ENCODE results near the gene UGT1A9. TPM values are rescaled to one million over a fixed set of nuclear protein-coding genes. Genes with fewer than 3 reads are reported as not detected.

UGT1A9 gene
- total and polyA plus RNA-seq, 2 of the 4 experiments (the other 2 are of a cell fraction), result not detected

- ChIA-PET CTCF (no interaction called here), POLR2A (ENCODE audit: unreplicated experiment) (no interaction called here)
- Histone ChIP-seq H3K79me1 (ENCODE audit: low read depth in 1 of 2, low read length in 2 of 2) (no peaks in the 10 kb centered on the region), H3K4me1 (ENCODE audit: control insufficient read depth, insufficient read depth, low read length) (no peaks in the 10 kb centered on the region), H2BK20ac (ENCODE audit: low read depth, low read length) (no peak overlapping the region), H3K9me1 (ENCODE audit: insufficient read depth, low read length) (no peaks in the 10 kb centered on the region), H3K27me3 (ENCODE audit: control insufficient read depth, insufficient read depth, low read length) (peaks cover 10% of the 10 kb centered on the region), H2AFZ (replicated peaks; ENCODE audit: low read length, poor library complexity) (no peak overlapping the region), H3K56ac (ENCODE audit: extremely low read depth, insufficient read depth, low read length) (no peak overlapping the region), H2BK5ac (ENCODE audit: low read depth, low read length, poor library complexity, severe bottlenecking) (no peak overlapping the region), H3K9ac (ENCODE audit: low read depth, low read length) (no peak overlapping the region), H4K91ac (ENCODE audit: insufficient read depth, low read depth, low read length) (no peak overlapping the region), H3K14ac (replicated peaks; ENCODE audit: low read depth, low read length) (no peak overlapping the region), H3K4me3 (ENCODE audit: insufficient read depth, low read depth, low read length) (no peak overlapping the region), H2BK15ac (ENCODE audit: low read depth, low read length) (no peak overlapping the region), H2AK9ac (replicated peaks; ENCODE audit: low read depth, low read length, poor library complexity) (no peak overlapping the region), H3K4me2 (ENCODE audit: low read depth, low read length) (no peak overlapping the region), H4K20me1 (ENCODE audit: insufficient read depth, low read length) (no peaks in the 10 kb centered on the region), H3K23ac (ENCODE audit: low read depth, low read length) (no peak overlapping the region), H3K18ac (ENCODE audit: low read depth, low read length) (no peak overlapping the region), H3K9me3 (ENCODE audit: control insufficient read depth, insufficient read depth, low read length) (no peaks in the 10 kb centered on the region), H3K27ac (ENCODE audit: insufficient read depth, low read length) (no peak overlapping the region), H3K36me3 (ENCODE audit: control insufficient read depth, insufficient read depth, low read length) (no peaks in the 10 kb centered on the region), H4K5ac (ENCODE audit: low read depth, low read length) (no peak overlapping the region), H4K8ac (ENCODE audit: low read depth in 2 of 2, low read length in 2 of 2) (no peak overlapping the region), H3K4ac (ENCODE audit: low read depth, low read length) (no peak overlapping the region), H2AK5ac (ENCODE audit: low read depth, low read length) (no peak overlapping the region), H2BK120ac (ENCODE audit: low read depth, low read length) (no peak overlapping the region)
- DNase-seq (no peak), ATAC-seq (ENCODE audit: low read depth) (no peak)
- intact Hi-C loops (cut with micrococcal nuclease) (no loop called here), dilution Hi-C loops (cut with HindIII; ENCODE audit: low sequenced_read_pairs, unreplicated experiment) (no loop called here), in situ Hi-C loops (cut with MboI; ENCODE audit: low sequenced_read_pairs) (no loop called here)
- BruUV-seq (replicated peaks), result no TSS peak
- WGBS, 2 experiments (ENCODE audit: extremely low coverage in 2 of 2, insufficient read length in 1 of 2), result no CpG with 5 or more reads among the region's 3 CpGs
- TF ChIP-seq CHD1 (IDR thresholded peaks at IDR 0.05; ENCODE audit: low read depth, low read length) (no peak), CEBPB (IDR thresholded peaks at IDR 0.05; ENCODE audit: low read depth, low read length) (no peak), MXI1 (IDR thresholded peaks at IDR 0.05; ENCODE audit: borderline replicate concordance, low read depth, low read length) (no peak), CTCF (conservative IDR thresholded peaks at IDR 0.05; ENCODE audit: low read depth, low read length) (no peak), FOS (IDR thresholded peaks at IDR 0.05; ENCODE audit: low read depth, low read length) (no peak), ELK1 (IDR thresholded peaks at IDR 0.05; ENCODE audit: borderline replicate concordance, low read depth, low read length) (no peak), RFX5 (IDR thresholded peaks at IDR 0.05; ENCODE audit: low read depth, low read length) (no peak), RAD21 (IDR thresholded peaks at IDR 0.05; ENCODE audit: low read length) (no peak), POLR2A (IDR thresholded peaks at IDR 0.05; ENCODE audit: low read depth, low read length) (no peak), NFE2L2 (IDR thresholded peaks at IDR 0.05; ENCODE audit: low read depth, low read length) (no peak), SMC3 (IDR thresholded peaks at IDR 0.05; ENCODE audit: low read depth, low read length) (no peak)
Observed at GRCh38 chr2:233821196-233821595, 149.5 kb downstream of the UGT1A9 start.
